HG03060 (cell line): ENCODE data around the gene CLIP2.
A peak's percentile ranks its signal among the peaks of the same experiment; 100 is the strongest.

ENCODE experiments used
- ATAC-seq: cut with Tn5 transposase; IDR thresholded peaks from one replicate; pipeline ENCODE4 v1.9.1; 2021; ENCODE audit warnings: low read depth, moderate number of reproducible peaks; ENCODE audit not compliant: unreplicated experiment

The CLIP2 gene

DNA sequence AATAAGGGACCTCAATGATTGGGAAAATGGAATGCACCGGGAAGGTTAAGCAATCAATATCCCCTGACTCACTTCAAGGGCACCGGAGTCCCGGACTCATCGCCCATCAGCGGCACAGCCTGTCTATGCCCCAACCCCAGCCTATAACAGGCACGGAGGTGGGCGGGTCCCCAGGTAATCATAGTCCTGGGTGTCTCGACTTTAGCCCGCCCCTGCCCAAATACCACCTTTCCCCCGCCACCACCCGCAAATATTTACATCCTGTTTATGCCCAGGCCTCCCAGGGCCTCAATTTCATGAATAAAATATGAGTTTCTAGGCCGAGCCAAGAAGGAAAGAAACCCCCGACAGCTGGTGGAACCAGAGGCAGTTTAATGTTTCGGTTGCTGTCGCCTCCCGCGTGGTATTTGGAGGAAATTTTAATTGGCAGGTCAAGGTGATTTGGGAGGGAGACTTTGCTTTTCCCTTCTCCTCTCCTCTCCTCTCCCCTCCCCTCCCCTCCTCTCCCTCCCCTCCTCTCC is 19.4 kb upstream of the CLIP2 start:
- no peak for ATAC-seq

- no peak for ATAC-seq
Measured at GRCh38 chr7:74271742-74272141, 17.5 kb upstream of the CLIP2 start.

GRCh38 chr7:74272305-74273038 is 16.7 kb upstream of the CLIP2 start:
- peak; percentile 37 for ATAC-seq

DNA sequence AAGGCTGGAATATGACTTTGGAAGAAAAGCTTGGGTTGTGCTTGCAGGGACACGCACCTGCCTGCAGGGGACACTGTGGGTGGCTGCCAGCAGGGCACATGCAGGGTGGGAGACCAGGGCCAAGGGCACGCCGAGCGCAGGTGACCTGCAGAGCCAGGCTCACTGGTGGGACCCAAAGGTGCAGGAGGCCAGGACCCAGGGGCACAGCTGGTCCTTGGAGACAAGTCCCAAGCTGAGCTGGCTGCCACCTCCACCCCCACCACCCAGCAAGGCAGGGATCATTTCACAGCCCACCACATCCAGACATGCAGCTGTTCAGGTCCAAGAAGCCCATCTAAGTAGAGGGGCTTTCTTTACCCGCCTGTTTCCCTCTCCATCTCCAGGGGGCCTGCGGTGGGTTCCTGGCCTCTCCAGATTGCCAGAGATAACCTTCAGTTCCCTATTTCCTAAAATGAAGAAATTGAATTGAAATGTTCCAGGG is 13.8 kb upstream of the CLIP2 start:
- no peak for ATAC-seq

DNA sequence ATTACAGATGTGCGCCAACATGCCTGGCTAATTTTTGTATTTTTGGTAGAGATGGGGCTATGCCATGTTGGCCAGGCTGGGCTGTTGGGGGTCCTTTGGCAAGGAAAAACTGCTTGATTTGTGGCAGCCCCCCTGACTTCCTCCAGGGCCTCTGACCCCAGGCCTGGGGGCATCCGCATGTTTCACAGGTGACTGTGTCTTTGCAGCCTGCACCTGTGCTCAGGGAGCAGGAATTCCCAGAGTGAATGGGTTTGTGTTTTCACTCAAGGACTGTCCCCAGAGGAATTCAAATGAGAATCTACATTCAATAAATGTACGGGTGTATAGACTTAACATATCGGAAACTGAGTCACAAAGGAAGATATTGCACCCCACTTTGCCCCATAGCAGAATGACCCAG is 11.6 kb upstream of the CLIP2 start:
- no peak for ATAC-seq

- ATAC-seq = no peak
Measured at GRCh38 chr7:74280985-74281384, 8.2 kb upstream of the CLIP2 start.

DNA sequence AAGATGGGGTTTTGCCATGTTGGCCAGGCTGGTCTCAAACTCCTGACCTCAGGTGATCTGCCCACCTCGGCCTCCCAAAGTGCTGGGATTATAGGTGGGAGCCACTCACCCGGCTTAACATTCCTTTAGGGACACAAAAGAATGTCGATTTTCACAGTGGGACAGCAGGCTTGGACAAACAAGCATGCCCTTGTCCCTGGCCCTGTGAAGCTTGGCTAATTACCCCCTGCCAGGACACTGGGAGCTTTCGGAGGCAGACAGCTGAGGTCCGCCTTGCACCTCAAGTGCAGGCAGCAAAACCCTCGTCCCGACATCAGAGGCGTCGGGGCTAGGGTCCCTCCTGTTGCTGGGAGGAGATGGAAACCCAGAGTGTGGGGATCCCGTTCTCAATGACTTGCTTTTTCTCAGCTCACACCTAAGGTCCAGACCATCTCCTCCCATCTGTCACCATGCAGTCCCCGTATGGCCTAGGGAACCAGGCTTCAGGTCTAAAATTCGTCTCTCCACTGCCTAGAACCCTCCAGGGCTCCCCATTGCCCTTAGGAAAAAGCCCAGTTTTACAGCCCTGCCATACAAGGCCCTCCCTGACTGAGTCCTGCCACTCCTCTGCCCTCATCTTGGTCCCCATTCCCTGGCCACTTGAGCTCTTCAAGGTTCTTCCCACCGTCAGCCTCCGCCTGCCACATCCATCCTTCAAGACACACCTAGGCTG is 6.3 kb upstream of the CLIP2 start:
- ATAC-seq = no peak

DNA sequence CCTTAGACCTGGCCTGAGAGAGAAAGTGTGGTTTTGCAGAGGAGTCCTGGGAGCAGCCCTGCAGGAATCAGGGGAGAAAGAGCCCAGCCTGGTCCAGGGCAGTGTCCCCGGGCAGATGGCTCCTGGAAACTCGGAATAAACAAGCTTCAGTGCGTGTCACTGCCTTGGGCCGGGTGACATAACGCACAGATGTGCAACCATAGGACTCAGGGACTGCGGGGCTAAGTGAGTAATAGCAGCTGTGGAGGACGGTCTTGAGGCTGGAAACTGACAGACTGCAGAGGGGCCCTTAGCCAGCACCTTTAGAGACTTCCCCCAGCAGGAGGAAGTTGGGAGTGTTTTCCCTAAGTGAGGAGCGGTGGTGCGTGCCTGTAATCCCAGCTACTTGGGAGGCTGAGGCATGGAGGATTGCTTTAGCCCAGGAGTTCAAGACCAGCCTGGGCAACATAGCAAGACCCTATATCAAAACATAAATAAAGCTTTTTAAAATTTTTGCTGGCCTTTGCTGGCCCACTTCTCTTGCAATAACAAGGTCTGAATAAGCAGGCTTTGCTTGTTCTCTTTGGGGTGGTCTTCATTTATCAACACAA is 5.3 kb upstream of the CLIP2 start:
- ATAC-seq = no peak

GRCh38 chr7:74284781-74285259 is 4.4 kb upstream of the CLIP2 start:
- ATAC-seq = no peak

GRCh38 chr7:74286131-74286530 is 3.1 kb upstream of the CLIP2 start:
- ATAC-seq = no peak

DNA sequence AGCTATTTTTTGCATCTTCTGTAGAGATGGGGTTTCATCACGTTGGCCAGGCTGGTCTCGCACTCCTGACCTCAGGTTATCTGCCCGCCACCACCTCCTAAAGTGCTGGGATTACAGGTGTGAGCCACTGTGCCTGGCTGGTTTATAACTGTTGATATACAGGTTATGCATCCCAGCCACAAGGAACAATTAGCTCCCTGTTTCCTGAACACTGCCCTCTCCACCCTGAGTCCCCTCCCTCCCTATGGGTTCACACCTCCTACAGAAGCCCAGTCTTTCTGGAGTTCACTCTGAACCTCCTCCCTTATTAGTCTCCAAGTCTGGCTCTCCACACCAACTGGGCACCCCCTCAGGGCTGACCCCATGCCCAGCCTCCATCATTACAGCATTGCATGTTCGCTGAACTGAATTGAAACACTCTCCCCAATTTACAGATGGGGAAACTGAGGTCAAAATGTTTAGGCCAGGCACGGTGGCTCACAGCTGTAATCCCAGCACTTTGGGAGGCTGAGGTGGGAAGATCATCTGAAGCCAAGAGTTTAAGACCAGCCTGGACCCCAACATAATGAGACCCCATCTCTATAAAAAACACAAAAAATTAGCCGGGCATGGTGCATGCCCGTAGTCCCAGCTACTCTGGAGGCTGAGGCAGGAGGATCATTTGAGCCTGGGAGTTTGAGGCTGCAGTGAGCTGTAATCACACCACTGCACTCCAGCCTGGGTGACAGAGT is 1.7 kb upstream of the CLIP2 start:
- no peak for ATAC-seq

- ATAC-seq = no peak
Measured at GRCh38 chr7:74288034-74288881, 949 bp upstream of the CLIP2 start.

DNA sequence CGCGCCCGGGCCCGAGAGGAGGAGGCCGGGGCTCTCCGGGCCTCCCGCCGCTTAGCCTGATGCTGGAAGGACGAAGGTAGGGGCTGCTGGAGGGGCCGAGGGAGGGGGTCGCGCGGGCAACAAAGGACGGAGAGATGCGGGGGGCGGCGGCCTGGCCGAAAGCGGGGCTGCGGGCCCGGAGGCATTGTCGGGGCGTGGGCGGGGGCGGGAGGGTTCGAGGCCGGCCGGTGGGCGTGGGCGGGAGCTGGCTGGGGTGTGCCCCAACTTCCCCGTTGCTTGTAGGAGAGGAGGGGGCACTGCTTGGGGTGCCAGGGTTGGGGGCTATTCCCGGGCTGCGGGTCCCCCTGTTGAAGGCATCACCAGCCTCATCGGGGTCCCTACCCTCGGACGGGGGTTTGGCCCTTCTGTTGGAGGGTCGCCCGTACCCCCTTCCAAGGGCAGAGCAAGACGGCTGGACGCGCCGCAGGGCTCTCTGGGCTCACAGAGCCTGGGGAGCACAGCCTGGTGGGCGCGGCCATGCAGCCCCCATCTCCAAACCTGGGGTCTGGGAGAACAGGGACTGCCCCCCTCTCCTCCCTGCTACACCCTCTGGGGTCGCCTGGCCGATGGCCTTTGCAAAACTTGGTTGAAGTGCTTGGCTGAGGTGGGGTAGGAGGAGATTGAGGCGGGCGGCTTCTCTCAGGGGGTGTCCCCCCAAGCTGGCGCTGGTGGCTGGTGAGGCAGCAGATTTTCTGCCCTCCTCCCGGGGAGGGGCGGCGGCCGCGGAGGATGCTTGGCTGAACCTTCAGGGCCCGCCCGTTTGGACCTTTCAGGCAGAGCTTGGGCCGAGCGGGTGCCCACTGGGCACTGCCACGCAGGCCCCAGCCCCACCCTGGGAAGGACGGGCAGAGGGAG is 699 bp downstream of the CLIP2 start:
- ATAC-seq = no peak

- no peak for ATAC-seq
Measured at GRCh38 chr7:74290553-74290950, 1.3 kb downstream of the CLIP2 start.

- no peak for ATAC-seq
Measured at GRCh38 chr7:74290981-74291441, 1.8 kb downstream of the CLIP2 start.

DNA sequence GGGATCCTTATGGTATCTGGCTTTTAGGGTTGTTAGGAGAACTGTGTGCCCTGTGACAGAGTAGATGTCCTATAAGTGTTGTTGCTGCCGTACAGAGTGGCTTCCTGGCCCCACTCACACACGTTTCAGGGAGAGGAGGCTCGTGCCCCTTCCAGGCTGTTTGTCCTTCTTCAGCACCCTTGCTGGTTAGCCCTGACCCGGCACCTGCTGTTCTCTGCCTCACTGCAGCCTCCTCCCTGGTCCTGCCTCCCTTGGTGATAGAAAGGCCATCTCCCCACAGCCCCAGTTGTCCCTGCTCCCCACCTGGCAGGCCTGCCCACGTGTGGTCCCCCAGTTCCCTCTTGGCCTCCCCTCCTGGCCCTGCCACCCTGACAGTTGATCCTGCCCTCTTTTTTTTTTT is 2.3 kb downstream of the CLIP2 start:
- no peak for ATAC-seq

- no peak for ATAC-seq
Measured at GRCh38 chr7:74292757-74293576, 3.8 kb downstream of the CLIP2 start.

DNA sequence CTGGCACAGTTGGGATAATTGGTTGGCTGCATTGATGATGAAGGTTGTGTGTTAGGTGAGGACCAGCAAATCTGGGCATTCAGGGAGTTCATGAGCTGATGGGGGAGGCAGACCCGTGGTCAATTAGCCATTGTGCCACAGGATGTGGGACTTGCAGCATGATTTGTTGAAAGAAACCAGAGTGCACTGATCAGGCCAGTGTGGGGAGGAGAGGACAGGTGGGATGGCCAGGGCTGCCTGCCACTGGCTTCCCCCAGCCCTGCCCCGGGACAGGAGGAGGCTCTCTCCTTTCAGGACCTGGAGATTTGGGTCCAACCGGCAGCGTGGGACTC is 4.3 kb downstream of the CLIP2 start:
- no peak for ATAC-seq
